ENCODE results near the gene PNMA8A. TPM values are rescaled to one million over a fixed set of nuclear protein-coding genes. Genes with fewer than 3 reads are reported as not detected.

The PNMA8A gene
- polyA plus RNA-seq, 1 donor from 2014 or later: 234 TPM

- no peaks in the 10 kb centered on the region for H3K9me2 ChIP-seq (ENCODE audit: insufficient read depth, low read length)
- H3K9me3 ChIP-seq (ENCODE audit: low read length): no peaks in the 10 kb centered on the region
- no peak overlapping the region for H3K27ac ChIP-seq (ENCODE audit: low read length)
- H2AFZ ChIP-seq (ENCODE audit: low read depth, low read length): no peak overlapping the region
- TF ChIP-seq POLR2AphosphoS5 (IDR thresholded peaks at IDR 0.05): no peak
- no peak for TF ChIP-seq EZH2 (IDR thresholded peaks at IDR 0.05; ENCODE audit: borderline replicate concordance, insufficient read depth, low read length, poor library complexity, severe bottlenecking)
- TF ChIP-seq MXI1 (conservative IDR thresholded peaks at IDR 0.05; ENCODE audit: poor library complexity, severe bottlenecking): no peak
- TF ChIP-seq SMC3 (conservative IDR thresholded peaks at IDR 0.05; ENCODE audit: poor library complexity): no peak
- no peak for TF ChIP-seq RAD21 (conservative IDR thresholded peaks at IDR 0.05)
- TF ChIP-seq REST (IDR thresholded peaks at IDR 0.05; ENCODE audit: borderline replicate concordance): no peak
- TF ChIP-seq EP300 (conservative IDR thresholded peaks at IDR 0.05; ENCODE audit: poor library complexity, severe bottlenecking): no peak
- no peak for TF ChIP-seq TAF1 (IDR thresholded peaks at IDR 0.05; ENCODE audit: low read depth)
- TF ChIP-seq CTCF (IDR thresholded peaks at IDR 0.05; ENCODE audit: poor library complexity, severe bottlenecking): no peak
- H3K9ac ChIP-seq (ENCODE audit: low read length): no peak overlapping the region
- H3K27me3 ChIP-seq (ENCODE audit: insufficient read depth, low read depth, low read length): no peaks in the 10 kb centered on the region
- H3K79me2 ChIP-seq (replicated peaks; ENCODE audit: insufficient read depth, low read length): no peaks in the 10 kb centered on the region
- no peaks in the 10 kb centered on the region for H4K20me1 ChIP-seq (ENCODE audit: insufficient read depth)
- no peaks in the 10 kb centered on the region for H3K36me3 ChIP-seq (ENCODE audit: insufficient read depth, low read length)
- no peaks in the 10 kb centered on the region for H3F3A ChIP-seq (ENCODE audit: insufficient read depth, low read length, poor library complexity, severe bottlenecking)
- no peak overlapping the region for H3K4me2 ChIP-seq (ENCODE audit: low read length)
- H3K4me3 ChIP-seq (ENCODE audit: low read length): no peak overlapping the region
Measured at GRCh38 chr19:46446021-46446420, 25.3 kb downstream of the PNMA8A start.

GRCh38 chr19:46442808-46443450 lies 28.4 kb downstream of the PNMA8A start:
- TF ChIP-seq SMC3 (conservative IDR thresholded peaks at IDR 0.05; ENCODE audit: poor library complexity) (no peak), POLR2AphosphoS5 (IDR thresholded peaks at IDR 0.05) (no peak)
- H3K27ac ChIP-seq (ENCODE audit: low read length): no peak overlapping the region
- H3K9me3 ChIP-seq (ENCODE audit: low read length): no peaks in the 10 kb centered on the region
- H3K36me3 ChIP-seq (ENCODE audit: insufficient read depth, low read length): no peaks in the 10 kb centered on the region
- H3K4me3 ChIP-seq (ENCODE audit: low read length): no peak overlapping the region
- no peaks in the 10 kb centered on the region for H3K9me2 ChIP-seq (ENCODE audit: insufficient read depth, low read length)
- H3K27me3 ChIP-seq (ENCODE audit: insufficient read depth, low read depth, low read length): no peaks in the 10 kb centered on the region
- no peaks in the 10 kb centered on the region for H3F3A ChIP-seq (ENCODE audit: insufficient read depth, low read length, poor library complexity, severe bottlenecking)
- H3K9ac ChIP-seq (ENCODE audit: low read length): no peak overlapping the region
- no peaks in the 10 kb centered on the region for H4K20me1 ChIP-seq (ENCODE audit: insufficient read depth)
- no peaks in the 10 kb centered on the region for H3K79me2 ChIP-seq (replicated peaks; ENCODE audit: insufficient read depth, low read length)
- H2AFZ ChIP-seq (ENCODE audit: low read depth, low read length): no peak overlapping the region
- H3K4me2 ChIP-seq (ENCODE audit: low read length): no peak overlapping the region

All from neural cell (in vitro differentiated cells).